HG02678 (cell line): ENCODE data around the gene FSTL4.

Experiments
- ATAC-seq: cut with Tn5 transposase; IDR thresholded peaks from one replicate; pipeline ENCODE4 v1.9.1; 2021; ENCODE audit warnings: mild to moderate bottlenecking, moderate library complexity; ENCODE audit not compliant: unreplicated experiment

Gene FSTL4

GRCh38 chr5:133372293-133372937 is 239.9 kb downstream of the FSTL4 start:
- no peak for ATAC-seq

DNA sequence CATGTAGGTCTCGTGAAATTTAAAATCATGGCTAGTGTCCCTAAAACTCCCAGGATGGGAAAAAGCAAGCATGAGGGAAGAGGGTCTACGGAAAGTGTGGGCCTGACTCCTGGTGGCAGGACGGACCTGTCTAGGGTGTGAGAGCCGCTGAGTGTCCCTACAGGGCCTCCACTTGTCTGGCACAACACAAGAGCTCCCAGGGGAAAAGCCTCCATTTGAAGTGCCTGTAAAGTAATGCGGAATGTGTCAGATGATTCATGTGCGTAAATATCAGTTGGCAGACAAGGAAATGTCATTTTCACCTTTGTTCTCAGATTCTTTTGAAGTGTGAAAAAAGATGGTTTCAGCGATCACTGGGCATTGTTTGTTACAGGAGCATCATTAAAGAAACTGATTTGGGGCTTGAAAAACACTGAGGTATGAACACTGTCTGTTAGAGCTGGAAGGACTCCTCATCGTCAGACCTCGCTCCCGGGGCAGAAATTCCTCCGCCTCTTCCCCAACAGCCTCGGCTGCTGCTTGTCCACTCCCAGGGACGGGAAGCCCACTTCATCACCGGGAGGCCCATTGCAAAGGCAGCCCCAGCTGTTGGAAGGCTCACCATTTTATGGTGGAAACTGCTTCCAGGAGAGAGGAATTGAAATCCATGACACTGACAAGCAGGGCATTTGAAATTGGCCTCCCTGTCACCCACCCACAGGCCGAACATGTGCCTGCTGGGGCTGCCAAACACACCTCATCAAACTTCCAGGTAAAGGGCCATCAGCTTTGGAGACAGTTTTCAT is 240.8 kb downstream of the FSTL4 start:
- no peak for ATAC-seq

DNA sequence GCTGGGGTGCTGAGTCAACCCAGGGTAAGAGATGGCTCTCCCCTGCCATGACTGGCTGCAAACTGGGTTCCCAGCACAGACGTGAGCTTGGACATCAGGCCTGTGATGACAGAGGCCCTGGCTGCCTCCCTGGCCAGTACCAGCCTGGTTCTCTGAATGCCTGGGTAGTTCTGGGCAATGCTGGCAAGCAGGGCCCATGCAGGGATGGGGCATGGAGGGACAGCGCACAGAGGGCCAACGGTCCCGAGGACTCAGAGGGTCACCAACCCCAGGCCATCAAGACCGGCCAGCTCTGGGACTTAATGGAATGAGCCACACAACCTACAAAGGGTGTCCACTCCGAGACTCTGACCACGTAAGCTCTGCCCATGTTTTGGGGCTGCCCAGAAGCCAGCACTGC is 241.4 kb downstream of the FSTL4 start:
- no peak for ATAC-seq

GRCh38 chr5:133370036-133370831 is 242.1 kb downstream of the FSTL4 start:
- no peak for ATAC-seq

- no peak for ATAC-seq
Observed at GRCh38 chr5:133368916-133369783, 243.2 kb downstream of the FSTL4 start.

DNA sequence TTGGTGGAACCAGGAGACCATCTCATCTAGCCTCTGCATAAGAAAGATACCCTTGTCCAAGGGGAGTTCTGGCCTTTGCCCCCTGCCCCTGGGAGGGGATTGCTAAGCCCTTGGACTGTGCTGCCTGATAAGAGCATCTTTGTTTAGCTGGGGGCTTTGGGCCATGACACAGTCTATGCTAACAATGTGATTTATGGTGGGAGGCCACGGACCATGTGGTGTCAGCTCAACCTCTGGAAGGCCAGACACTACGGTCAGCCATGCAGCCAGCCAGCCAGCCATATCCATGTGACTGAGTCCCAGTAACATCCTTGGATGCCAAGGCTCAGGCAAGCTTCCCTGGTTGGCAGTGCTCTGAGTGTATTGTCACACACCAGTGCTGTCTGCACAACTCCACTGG is 244.4 kb downstream of the FSTL4 start:
- no peak for ATAC-seq

DNA sequence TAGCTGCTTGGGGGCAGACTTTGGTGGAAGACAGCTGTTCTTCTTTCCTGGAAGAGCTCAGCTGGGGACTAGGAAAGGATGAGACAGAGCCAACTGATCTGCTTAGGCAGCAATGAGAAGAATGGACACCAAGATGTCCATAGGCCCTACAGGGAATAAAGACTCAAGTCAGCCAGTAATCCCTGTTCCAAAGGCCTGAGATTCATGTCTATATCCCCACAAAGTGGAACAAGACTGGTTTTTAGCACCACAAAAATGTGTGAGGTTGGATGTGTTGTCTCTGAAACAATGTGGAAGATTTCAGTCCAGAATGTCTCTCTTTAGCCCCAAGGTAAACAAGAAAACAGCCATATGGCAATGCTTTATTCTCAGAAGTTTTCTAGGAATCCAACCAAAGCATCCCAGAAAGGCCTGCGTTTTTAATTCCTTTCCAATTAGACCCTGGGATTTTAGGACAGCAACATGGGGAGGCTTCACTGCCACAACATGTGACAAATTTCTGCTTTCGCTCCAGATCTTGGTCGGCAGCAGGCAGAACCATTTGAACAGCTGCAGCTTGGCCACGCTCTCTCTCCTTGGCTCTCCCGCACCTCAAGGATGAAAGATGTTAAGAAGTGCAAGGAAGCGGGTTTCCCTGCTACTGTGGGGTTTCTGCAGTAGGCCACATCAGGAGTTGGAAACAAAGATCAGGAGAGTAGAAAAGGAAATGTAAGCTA is 245.1 kb downstream of the FSTL4 start:
- no peak for ATAC-seq

DNA sequence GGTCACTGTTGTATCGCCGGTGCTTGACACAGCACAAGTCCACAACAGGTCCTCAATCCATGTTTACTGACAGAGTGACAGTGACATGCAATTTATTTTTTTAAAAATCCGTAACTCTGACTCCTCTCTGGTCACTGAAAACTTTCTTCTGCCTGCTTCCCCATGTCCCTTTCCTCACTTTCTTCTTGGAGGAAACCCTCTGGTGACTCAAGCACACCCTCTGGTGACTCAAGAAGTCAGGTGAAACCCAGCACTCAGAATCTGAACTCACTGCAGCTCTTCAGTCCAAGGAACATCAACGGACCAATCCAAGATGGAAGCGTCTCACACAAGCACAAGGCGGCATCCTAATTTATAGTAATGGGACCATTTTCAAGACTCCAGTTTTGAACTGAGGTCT is 245.9 kb downstream of the FSTL4 start:
- no peak for ATAC-seq

DNA sequence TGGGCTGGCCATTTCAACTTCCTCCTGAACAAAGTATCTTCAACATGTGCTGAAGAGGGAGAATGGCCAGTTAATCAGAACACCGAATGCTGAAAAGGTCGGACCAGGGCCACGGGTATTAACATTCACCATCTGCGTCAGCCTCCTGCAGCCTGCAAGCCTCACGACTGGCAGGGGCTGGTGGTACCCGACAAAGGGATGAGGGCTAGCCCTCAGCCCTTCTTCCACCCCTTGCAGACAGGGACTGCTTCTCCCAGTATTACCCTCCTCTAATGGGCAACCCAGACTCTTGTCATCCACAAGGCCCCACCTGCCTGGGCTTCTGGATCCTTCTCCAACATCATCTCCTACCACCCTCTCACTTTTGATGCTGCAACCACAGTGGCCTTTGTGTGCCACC is 246.6 kb downstream of the FSTL4 start:
- ATAC-seq, result no peak

GRCh38 chr5:133364936-133365707 is 247.2 kb downstream of the FSTL4 start:
- ATAC-seq, result no peak

GRCh38 chr5:133363807-133364587 is 248.3 kb downstream of the FSTL4 start:
- ATAC-seq, result no peak

DNA sequence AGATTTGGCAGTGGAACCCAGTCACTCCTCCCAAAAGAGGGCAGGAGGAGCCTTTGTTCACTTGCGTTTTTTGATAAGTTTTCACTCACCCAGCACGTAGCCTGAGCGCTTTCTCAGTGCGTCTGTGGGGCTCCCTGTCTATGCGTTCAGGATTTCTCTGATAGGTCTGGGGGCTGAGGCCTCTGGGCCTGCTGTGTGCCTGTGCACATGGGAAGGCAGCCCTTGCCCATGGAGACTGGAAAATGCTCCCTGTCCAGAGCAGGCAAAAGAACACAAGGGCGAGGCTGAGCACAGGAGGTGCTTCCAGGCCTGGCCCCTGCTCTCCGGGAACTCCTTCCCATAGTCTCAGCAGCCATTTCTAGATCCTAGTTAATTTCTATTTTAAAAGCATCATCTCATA is 249.9 kb downstream of the FSTL4 start:
- ATAC-seq, result no peak

GRCh38 chr5:133361922-133362321 is 250.4 kb downstream of the FSTL4 start:
- no peak for ATAC-seq

DNA sequence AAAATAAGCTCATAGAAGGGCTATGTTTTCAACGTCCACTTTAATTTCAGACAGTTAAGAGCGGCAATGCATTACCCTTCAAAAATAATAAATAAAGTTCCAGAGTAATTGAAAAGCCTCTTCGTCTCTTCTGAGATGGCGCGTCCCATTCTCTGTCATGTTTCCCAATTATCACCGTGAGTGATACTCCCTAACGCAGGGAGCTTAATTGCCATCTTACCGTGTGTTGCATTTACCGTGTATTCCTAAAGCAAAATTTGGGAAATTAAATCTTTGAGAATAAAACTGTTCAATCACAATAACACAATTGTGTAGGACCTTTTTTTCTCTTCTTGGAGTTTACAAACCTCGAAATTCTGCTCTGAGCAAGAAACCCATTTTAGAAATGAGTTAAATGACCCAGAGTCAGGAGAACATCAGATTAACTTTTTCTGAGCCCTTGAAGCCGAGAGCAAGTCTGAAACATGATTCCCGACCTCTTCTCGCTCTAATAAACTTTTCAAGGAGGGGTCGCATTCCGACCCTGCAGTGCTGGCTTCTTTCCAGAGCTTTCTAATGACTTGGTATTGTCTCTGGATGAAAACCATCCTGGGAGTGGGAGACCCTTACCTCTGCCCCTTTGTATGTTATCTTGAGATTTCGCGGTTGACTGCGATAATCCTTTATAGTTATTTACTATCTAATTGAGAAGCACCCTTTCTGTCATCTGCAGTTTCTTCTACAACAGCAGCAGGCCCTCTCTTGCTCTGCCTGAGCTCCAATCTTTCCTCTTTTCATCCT is 251.5 kb downstream of the FSTL4 start:
- ATAC-seq, result no peak

- ATAC-seq, result no peak
Observed at GRCh38 chr5:133359861-133360260, 252.5 kb downstream of the FSTL4 start.

DNA sequence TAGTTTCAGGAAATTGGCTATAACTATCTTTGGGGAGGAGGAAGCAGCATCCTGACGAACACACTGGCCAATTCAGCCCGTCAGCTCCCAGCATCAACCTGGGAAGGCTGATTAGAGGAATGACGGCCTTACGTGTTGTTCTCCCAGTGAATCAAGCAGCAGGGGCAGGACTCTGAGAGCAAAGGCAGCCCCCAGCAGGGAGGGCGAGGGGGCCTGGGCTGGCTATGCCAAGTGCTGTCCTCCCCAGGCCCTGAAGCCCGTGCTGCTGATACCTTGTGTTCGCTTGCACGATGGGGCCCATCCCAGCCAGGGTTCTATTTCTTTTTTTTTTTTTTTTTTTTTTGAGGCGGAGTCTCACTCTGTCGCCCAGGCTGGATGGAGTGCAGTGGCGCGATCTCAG is 254.1 kb downstream of the FSTL4 start:
- no peak for ATAC-seq

DNA sequence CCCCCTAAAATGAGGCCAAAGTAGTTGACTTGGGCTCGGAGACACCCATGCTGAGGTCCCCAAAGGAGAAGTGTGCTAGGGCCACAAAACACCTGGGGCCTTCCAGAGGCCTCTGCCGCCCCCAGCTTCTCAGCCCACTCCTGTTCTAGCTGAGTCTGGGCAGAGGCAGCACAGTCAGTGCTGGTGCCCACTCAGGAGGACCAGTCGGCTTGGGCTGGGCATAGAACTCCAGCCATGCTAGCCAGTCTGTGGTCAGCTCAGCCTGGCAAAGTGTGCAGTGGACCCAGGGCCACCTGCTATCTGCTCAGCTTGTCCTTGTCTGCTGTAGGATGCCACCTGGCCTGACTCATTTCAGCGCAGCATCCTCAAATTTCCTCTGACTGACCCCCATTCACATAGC is 254.6 kb downstream of the FSTL4 start:
- ATAC-seq, result no peak

DNA sequence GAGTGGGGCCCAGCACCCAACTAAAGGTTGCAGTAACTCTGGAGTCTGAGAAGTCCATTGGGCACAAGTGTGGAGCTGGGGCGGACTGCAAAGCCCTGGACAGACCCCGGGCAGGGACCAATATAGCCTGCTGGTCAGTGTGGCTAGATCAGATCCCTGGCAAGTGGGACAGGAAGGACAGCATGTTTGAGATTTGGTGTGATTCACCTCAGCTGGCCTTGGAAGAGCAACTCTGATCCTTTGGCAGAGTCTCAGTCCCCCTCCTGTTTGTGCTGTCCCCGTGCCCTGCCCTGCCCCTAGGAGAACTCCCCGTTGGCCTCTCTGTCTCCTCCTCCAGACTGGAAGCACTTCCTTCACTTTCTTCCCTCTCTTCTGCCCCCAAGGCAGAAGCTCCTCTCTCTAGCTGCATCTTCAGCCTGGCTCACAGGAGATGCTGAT is 255.3 kb downstream of the FSTL4 start:
- ATAC-seq, result no peak
